Measurements from ENCODE around the gene ADAM17. TPM values are rescaled to one million over a fixed set of nuclear protein-coding genes. Genes with fewer than 3 reads are reported as not detected.
A peak's percentile ranks its signal among the peaks of the same experiment; 100 is the strongest.

The ADAM17 gene
- polyA plus RNA-seq, 1 donor from 2014 or later: 15.9 TPM

- Mint-ChIP-seq H3K36me3 (peaks cover 2% of the 10 kb centered on the region), H3K9me3 (no peaks in the 10 kb centered on the region), H3K4me1 (peaks cover 53 to 63% (median 53%) of the 10 kb centered on the region in 3 donors), H3K27ac (peak overlapping the region; percentile 86 to 99 (median 93)), H3K27me3 (no peaks in the 10 kb centered on the region), H3K4me3 (peak overlapping the region; percentile 75 to 97 (median 91))
These were observed 7.1 kb downstream of the ADAM17 start for GRCh38 chr2:9548506-9548905.

DNA sequence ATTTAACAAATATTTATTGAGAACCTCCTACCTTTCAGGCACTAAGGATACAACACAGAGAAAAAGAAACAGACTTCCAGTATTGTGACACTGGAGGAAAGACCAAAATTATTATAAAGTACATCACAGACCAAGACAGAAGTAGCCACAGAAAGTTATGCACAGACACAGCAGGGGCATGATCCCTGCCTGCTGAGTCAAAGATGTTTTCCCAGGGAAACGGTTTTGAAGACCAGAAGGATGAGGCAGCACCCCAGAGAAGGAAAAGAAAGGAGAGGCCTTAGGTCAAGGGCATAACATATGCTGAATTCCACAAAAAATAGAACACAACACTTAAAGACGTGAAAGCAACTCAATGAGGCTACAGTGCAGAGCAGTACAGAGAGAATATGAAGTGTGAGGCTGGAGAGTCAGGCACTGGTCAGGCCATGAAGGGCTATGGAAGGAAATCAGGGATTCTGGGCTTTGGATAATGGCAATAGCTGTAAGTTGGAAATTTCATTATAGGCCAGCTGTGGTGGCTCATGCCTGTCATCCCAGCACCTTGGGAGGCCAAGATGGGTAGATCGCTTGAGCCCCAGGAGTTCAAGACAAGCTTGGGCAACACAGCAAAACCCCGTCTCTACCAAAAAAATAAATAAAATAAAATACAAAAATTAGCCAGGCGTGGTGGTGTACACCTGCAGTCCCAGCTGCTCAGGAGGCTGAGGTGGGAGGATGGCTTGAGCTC lies 8.2 kb downstream of the ADAM17 start:
- Mint-ChIP-seq H3K9me3 (no peaks in the 10 kb centered on the region), H3K27ac (peak overlapping the region; percentile 80 to 99 (median 86)), H3K27me3 (no peaks in the 10 kb centered on the region)

GRCh38 chr2:9545502-9545901 lies 10.1 kb downstream of the ADAM17 start:
- Mint-ChIP-seq H3K27me3 (no peaks in the 10 kb centered on the region), H3K36me3 (peaks cover 4% of the 10 kb centered on the region), H3K4me3 (peak overlapping the region in 2 of 4 donors; percentile 81 to 85), H3K9me3 (no peaks in the 10 kb centered on the region), H3K27ac (peak overlapping the region; percentile 15 to 53 (median 28)), H3K4me1 (peaks cover 48 to 57% (median 54%) of the 10 kb centered on the region in 3 donors)

More for the DNA sequence above, 8.2 kb downstream of the ADAM17 start:
- Mint-ChIP-seq H3K4me1 (peaks cover 50 to 63% (median 55%) of the 10 kb centered on the region in 3 donors), H3K36me3 (peaks cover 2% of the 10 kb centered on the region), H3K4me3 (peak overlapping the region; percentile 75 to 97 (median 91))

DNA sequence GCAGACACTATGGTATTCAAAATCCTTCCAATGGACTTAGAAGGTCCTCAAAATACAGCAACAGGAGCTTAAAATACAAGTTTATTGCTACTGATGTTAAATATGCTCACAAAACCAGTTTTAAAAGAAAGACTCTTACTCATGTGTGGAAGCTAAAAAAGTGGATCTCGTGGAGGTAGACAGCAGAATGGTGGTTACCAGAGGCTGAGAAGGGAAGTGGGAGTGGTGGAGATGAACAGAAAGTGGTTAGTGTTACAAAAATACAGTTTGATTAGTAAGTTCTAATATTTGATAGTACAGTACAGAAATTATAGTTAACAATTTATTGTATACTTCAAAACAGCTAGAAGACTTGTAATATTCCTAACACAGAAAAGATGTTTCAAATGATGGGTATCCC lies 12.1 kb downstream of the ADAM17 start:
- Mint-ChIP-seq H3K27ac (peak overlapping the region; percentile 14 to 67 (median 61)), H3K27me3 (no peaks in the 10 kb centered on the region), H3K4me3 (peak overlapping the region; percentile 22 to 83 (median 54)), H3K4me1 (peaks cover 53 to 59% (median 54%) of the 10 kb centered on the region in 3 donors), H3K9me3 (no peaks in the 10 kb centered on the region), H3K36me3 (peaks cover 9% of the 10 kb centered on the region)

- Mint-ChIP-seq H3K27me3 (no peaks in the 10 kb centered on the region), H3K27ac (peak overlapping the region; percentile 37 to 88 (median 64)), H3K9me3 (no peaks in the 10 kb centered on the region), H3K4me1 (peaks cover 50 to 61% (median 50%) of the 10 kb centered on the region in 3 donors), H3K4me3 (peak overlapping the region; percentile 46 to 92 (median 68)), H3K36me3 (peaks cover 9% of the 10 kb centered on the region)
These were observed 16.1 kb downstream of the ADAM17 start for GRCh38 chr2:9539531-9539930.

DNA sequence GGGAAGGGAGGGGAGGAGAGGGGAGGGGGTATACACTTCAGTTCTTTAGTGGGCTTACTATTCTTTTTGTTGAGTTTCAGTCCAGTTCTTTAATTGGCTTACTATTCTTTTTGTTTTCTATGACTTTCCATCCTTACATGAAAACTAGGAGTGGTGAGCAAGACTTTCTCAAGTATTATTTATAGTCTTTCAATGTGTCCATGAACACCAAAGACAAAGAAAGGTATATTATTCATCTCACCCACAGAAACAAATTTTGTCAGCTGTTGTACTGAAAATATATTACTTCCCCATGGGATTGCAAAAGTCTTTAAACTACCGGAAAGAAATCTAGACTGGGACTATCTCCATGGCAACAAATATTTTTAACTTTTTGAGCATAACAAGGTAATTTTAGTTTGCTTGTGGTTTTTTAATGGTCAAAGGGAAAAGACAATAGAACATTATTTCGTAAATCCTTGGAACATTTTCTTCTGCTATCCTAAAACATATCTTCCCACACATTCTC lies 17.6 kb downstream of the ADAM17 start:
- peaks cover 11% of the 10 kb centered on the region for H3K36me3 Mint-ChIP-seq
- peak overlapping the region in 2 of 3 donors; percentile 11 to 57 for H3K27ac Mint-ChIP-seq
- H3K27me3 Mint-ChIP-seq: no peaks in the 10 kb centered on the region
- H3K4me1 Mint-ChIP-seq: peaks cover 40 to 52% (median 45%) of the 10 kb centered on the region in 3 donors
- peak overlapping the region in 2 of 4 donors; percentile 24 to 57 for H3K4me3 Mint-ChIP-seq
- no peaks in the 10 kb centered on the region for H3K9me3 Mint-ChIP-seq

- no peaks in the 10 kb centered on the region for H3K27me3 Mint-ChIP-seq
- H3K9me3 Mint-ChIP-seq: no peaks in the 10 kb centered on the region
- H3K4me3 Mint-ChIP-seq: no peak overlapping the region
- peaks cover 7% of the 10 kb centered on the region for H3K36me3 Mint-ChIP-seq
- H3K4me1 Mint-ChIP-seq: peaks cover 36 to 51% (median 41%) of the 10 kb centered on the region in 3 donors
- peak overlapping the region in 2 of 3 donors; percentile 23 to 42 for H3K27ac Mint-ChIP-seq
These were observed 19.1 kb downstream of the ADAM17 start for GRCh38 chr2:9536504-9536903.

DNA sequence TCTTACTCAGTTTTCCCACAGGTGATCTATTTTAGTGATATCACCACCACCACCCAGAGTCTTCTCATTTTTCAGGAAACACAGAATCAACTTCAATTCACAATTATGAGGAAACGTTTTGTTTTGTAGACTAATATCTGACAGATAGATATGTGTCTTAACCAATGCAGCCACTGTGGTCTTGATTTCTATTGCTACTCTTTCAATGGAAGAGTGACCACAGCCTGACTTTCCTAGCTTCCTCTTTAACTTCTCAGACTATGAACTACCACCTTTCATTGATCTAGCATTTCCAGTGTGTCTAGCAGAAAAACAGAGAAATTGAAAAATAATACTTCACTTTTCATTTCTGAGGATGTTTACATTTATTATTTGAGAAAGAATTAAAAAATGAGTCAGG lies 20.5 kb downstream of the ADAM17 start:
- Mint-ChIP-seq H3K27me3 (no peaks in the 10 kb centered on the region), H3K4me3 (no peak overlapping the region), H3K9me3 (no peaks in the 10 kb centered on the region), H3K36me3 (peaks cover 8% of the 10 kb centered on the region), H3K27ac (peak overlapping the region in 2 of 3 donors; percentile 0 to 40), H3K4me1 (peaks cover 29 to 42% (median 32%) of the 10 kb centered on the region in 3 donors)

DNA sequence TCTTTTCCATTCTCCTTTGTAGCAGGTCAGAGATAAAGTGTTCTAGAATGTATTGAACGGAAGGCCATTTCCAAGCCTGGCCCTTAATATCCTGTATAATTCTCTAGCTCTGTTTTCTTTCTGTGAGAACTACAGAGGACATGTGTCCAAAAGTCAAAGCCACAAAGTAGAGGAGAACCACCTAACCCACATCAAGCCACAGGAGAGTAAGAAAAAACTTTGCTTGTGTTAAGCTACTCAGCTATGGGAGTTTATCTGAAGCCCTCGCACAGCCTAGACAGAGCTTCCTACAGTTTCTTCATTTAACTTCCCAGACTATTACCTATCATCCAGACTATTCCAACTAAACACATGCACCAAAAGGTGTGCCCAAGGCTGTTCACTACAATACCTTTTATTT lies 22.0 kb downstream of the ADAM17 start:
- Mint-ChIP-seq H3K27me3 (no peaks in the 10 kb centered on the region), H3K27ac (peak overlapping the region in 1 of 3 donors; percentile 64), H3K4me3 (no peak overlapping the region), H3K9me3 (no peaks in the 10 kb centered on the region), H3K36me3 (peaks cover 3% of the 10 kb centered on the region), H3K4me1 (peaks cover 22 to 31% (median 23%) of the 10 kb centered on the region in 3 donors)

GRCh38 chr2:9532421-9532820 lies 23.2 kb downstream of the ADAM17 start:
- Mint-ChIP-seq H3K4me3 (no peak overlapping the region), H3K27ac (no peak overlapping the region), H3K4me1 (peaks cover 16 to 22% (median 16%) of the 10 kb centered on the region in 3 donors), H3K9me3 (no peaks in the 10 kb centered on the region), H3K27me3 (no peaks in the 10 kb centered on the region), H3K36me3 (peaks cover 3% of the 10 kb centered on the region)

GRCh38 chr2:9527995-9528787 lies 27.4 kb downstream of the ADAM17 start:
- H3K4me3 Mint-ChIP-seq: peak overlapping the region in 1 of 4 donors; percentile 15
- no peaks in the 10 kb centered on the region for H3K27me3 Mint-ChIP-seq
- H3K36me3 Mint-ChIP-seq: peaks cover 4% of the 10 kb centered on the region
- H3K4me1 Mint-ChIP-seq: peaks cover 0 to 3% (median 0%) of the 10 kb centered on the region in 3 donors
- H3K27ac Mint-ChIP-seq: peak overlapping the region in 1 of 3 donors; percentile 39
- no peaks in the 10 kb centered on the region for H3K9me3 Mint-ChIP-seq

GRCh38 chr2:9525266-9525665 lies 30.4 kb downstream of the ADAM17 start:
- Mint-ChIP-seq H3K36me3 (peaks cover 2% of the 10 kb centered on the region), H3K9me3 (no peaks in the 10 kb centered on the region), H3K27ac (no peak overlapping the region), H3K4me1 (peaks cover 0 to 3% (median 0%) of the 10 kb centered on the region in 3 donors), H3K4me3 (no peak overlapping the region), H3K27me3 (no peaks in the 10 kb centered on the region)

- peaks cover 0 to 3% (median 0%) of the 10 kb centered on the region in 3 donors for H3K4me1 Mint-ChIP-seq
- no peaks in the 10 kb centered on the region for H3K9me3 Mint-ChIP-seq
- H3K4me3 Mint-ChIP-seq: no peak overlapping the region
- no peaks in the 10 kb centered on the region for H3K27me3 Mint-ChIP-seq
- H3K27ac Mint-ChIP-seq: no peak overlapping the region
- peaks cover 2% of the 10 kb centered on the region for H3K36me3 Mint-ChIP-seq
These were observed 31.3 kb downstream of the ADAM17 start for GRCh38 chr2:9524291-9524690.

DNA sequence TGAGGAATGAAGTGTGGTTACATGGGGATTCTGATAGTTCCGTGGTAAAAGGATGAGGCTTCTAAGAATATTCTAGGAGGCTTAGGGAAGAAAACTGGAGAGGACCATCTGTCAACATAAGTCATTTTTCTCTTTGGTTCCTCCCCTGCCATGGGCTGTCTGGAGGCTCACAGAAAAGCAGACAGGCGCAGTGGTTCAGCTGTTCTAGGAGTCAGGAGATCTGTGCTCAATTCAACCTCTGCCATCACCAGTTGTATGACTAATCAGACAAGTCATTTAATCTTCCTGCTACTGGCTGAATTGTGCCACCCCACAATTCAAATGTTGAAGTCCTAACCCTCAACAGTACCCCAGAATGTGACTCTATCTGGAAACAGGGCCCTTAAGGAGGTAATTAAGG lies 36.4 kb downstream of the ADAM17 start:
- no peaks in the 10 kb centered on the region for H3K4me1 Mint-ChIP-seq
- no peak overlapping the region for H3K4me3 Mint-ChIP-seq
- H3K27ac Mint-ChIP-seq: peak overlapping the region in 1 of 3 donors; percentile 31
- H3K9me3 Mint-ChIP-seq: no peaks in the 10 kb centered on the region
- H3K36me3 Mint-ChIP-seq: peaks cover 7% of the 10 kb centered on the region
- no peaks in the 10 kb centered on the region for H3K27me3 Mint-ChIP-seq

DNA sequence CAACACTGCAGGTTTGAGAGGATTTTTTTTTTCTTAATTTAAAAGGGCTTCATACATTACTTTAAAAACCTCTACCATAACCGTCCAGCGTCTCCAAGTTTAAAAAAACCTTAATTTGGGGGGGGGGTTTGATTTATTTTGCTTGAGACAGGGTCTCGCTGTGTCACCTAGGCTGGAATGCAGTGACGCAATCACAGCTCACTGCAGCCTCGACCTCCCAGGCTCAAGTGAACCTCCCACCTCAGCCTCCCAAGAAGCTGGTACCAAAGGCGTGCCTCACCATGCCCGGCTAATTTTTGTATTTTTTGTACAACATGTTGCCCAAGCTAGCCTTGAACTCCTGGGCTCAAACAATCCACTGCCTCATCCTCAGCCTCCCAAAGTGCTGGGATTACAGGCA lies 36.9 kb downstream of the ADAM17 start:
- Mint-ChIP-seq H3K4me3 (no peak overlapping the region), H3K4me1 (no peaks in the 10 kb centered on the region), H3K9me3 (no peaks in the 10 kb centered on the region)

More for the DNA sequence above, 36.9 kb downstream of the ADAM17 start:
- Mint-ChIP-seq H3K27me3 (no peaks in the 10 kb centered on the region), H3K36me3 (peaks cover 9% of the 10 kb centered on the region), H3K27ac (no peak overlapping the region)

All from IgD-negative memory B cell (primary cell).